Neural progenitor cell (in vitro differentiated cells): Measurements from ENCODE around the gene LZTS2. TPM values are rescaled to one million over a fixed set of nuclear protein-coding genes. Genes with fewer than 3 reads are reported as not detected.

Source experiments
- DNase-seq: peaks from one replicate; pipeline ENCODE4 v3.0.0-alpha.2; 2016; ENCODE audit warnings: low spot score
- H2AFZ ChIP-seq: fragments of 200-600 bp; sonication (generic); replicated peaks from 2 replicates; pipeline ENCODE4 v1.6.1; 2016; ENCODE audit warnings: antibody characterized with exemption
- H3F3A ChIP-seq: fragments of 200-600 bp; sonication (generic); 2 replicates; pipeline ENCODE4 v1.6.1; 2016; ENCODE audit warnings: antibody characterized with exemption, low read depth
- H3K27ac ChIP-seq: fragments of 200-600 bp; sonication (generic); 2 replicates; pipeline ENCODE4 v1.5.1; 2016; ENCODE audit warnings: mild to moderate bottlenecking
- H3K27me3 ChIP-seq: fragments of 200-600 bp; sonication (generic); 2 replicates; pipeline ENCODE4 v1.6.1; 2016; ENCODE audit warnings: mild to moderate bottlenecking, moderate library complexity
- H3K36me3 ChIP-seq: fragments of 200-600 bp; sonication (generic); 2 replicates; pipeline ENCODE4 v1.5.1; 2016
- H3K4me1 ChIP-seq: fragments of 200-600 bp; sonication (generic); 2 replicates; pipeline ENCODE4 v1.6.1; 2016; ENCODE audit warnings: mixed run types
- H3K4me2 ChIP-seq: fragments of 200-600 bp; sonication (generic); 2 replicates; pipeline ENCODE4 v1.6.1; 2016
- H3K4me3 ChIP-seq: fragments of 200-600 bp; sonication (generic); 2 replicates; pipeline ENCODE4 v1.5.1; 2016
- H3K79me2 ChIP-seq: fragments of 200-600 bp; sonication (generic); 2 replicates; pipeline ENCODE4 v1.6.1; 2016; ENCODE audit warnings: low read depth
- H3K9ac ChIP-seq: fragments of 200-600 bp; sonication (generic); 2 replicates; pipeline ENCODE4 v1.6.1; 2016
- H3K9me3 ChIP-seq: fragments of 200-600 bp; sonication (generic); 2 replicates; pipeline ENCODE4 v1.5.1; 2016; ENCODE audit warnings: low read depth
- H4K20me1 ChIP-seq: fragments of 200-600 bp; sonication (generic); 2 replicates; pipeline ENCODE4 v1.6.1; 2016; ENCODE audit warnings: low read depth
- H3K27ac Mint-ChIP-seq: 3 replicates; pipeline ENCODE4 v1.8.0; 2021; ENCODE audit warnings: mixed read lengths
- H3K27me3 Mint-ChIP-seq: 2 replicates; pipeline ENCODE4 v1.8.0; 2022; ENCODE audit warnings: low read depth, mild to moderate bottlenecking, inconsistent platforms, moderate library complexity, mixed read lengths; ENCODE audit not compliant: insufficient read depth
- H3K36me3 Mint-ChIP-seq: 3 replicates; pipeline ENCODE4 v1.8.0; 2021; ENCODE audit warnings: mixed read lengths
- H3K4me1 Mint-ChIP-seq: 3 replicates; pipeline ENCODE4 v1.8.0; 2021; ENCODE audit warnings: mixed read lengths
- H3K4me3 Mint-ChIP-seq: 3 replicates; pipeline ENCODE4 v1.8.0; 2021; ENCODE audit warnings: mild to moderate bottlenecking, moderate library complexity, mixed read lengths
- H3K9me3 Mint-ChIP-seq: 3 replicates; pipeline ENCODE4 v1.8.0; 2020; ENCODE audit warnings: mixed read lengths
- CTCF ChIP-seq: fragments of 200-600 bp; sonication (generic); IDR thresholded peaks from 2 replicates; pipeline ENCODE4 v1.5.1; 2017; ENCODE audit warnings: antibody characterized with exemption, mild to moderate bottlenecking
- EZH2 ChIP-seq: fragments of 200-600 bp; sonication (generic); IDR thresholded peaks from 2 replicates; pipeline ENCODE4 v1.6.1; 2017; ENCODE audit warnings: antibody characterized with exemption, mild to moderate bottlenecking, moderate library complexity
- EZH2phosphoT487 ChIP-seq: fragments of 200-600 bp; sonication (generic); IDR thresholded peaks from 2 replicates; pipeline ENCODE4 v1.6.1; 2017; ENCODE audit warnings: antibody characterized with exemption
- total RNA-seq: library from RNA; depleted of rRNA; stranded (reverse); fragments of >200 nt; gene quantifications from 2 replicates; pipeline ENCODE4 v1.2.3, GENCODE V29; 2015; ENCODE audit warnings: low replicate concordance

Gene LZTS2
- total RNA-seq, 1 donor from 2014 or later: 34.7 TPM

- no peak overlapping the region for H3K4me2 ChIP-seq
- H3K36me3 Mint-ChIP-seq: peaks cover 20% of the 10 kb centered on the region
- no peaks in the 10 kb centered on the region for H4K20me1 ChIP-seq
- H3K4me3 Mint-ChIP-seq: no peak overlapping the region
- no peaks in the 10 kb centered on the region for H3K4me1 ChIP-seq
- no peak overlapping the region for H2AFZ ChIP-seq
- no peaks in the 10 kb centered on the region for H3K27me3 ChIP-seq
- H3K27ac ChIP-seq: no peak overlapping the region
- peaks cover 4% of the 10 kb centered on the region for H3K4me1 Mint-ChIP-seq
- H3F3A ChIP-seq: no peaks in the 10 kb centered on the region
- TF ChIP-seq CTCF: no peak
- no peak for TF ChIP-seq EZH2
- no peak for TF ChIP-seq EZH2phosphoT487
- no peaks in the 10 kb centered on the region for H3K9me3 ChIP-seq
- no peak overlapping the region for H3K27ac Mint-ChIP-seq
- no peaks in the 10 kb centered on the region for H3K36me3 ChIP-seq
- peaks cover 10% of the 10 kb centered on the region for H3K27me3 Mint-ChIP-seq
- no peak overlapping the region for H3K9ac ChIP-seq
- no peak for DNase-seq
- H3K79me2 ChIP-seq: no peaks in the 10 kb centered on the region
- H3K4me3 ChIP-seq: no peak overlapping the region
- H3K9me3 Mint-ChIP-seq: no peaks in the 10 kb centered on the region
These were observed 19.8 kb upstream of the LZTS2 start for GRCh38 chr10:100979791-100980272.

GRCh38 chr10:100980311-100980710 lies 19.3 kb upstream of the LZTS2 start:
- no peaks in the 10 kb centered on the region for H4K20me1 ChIP-seq
- H3K9me3 ChIP-seq: no peaks in the 10 kb centered on the region
- H3K27me3 ChIP-seq: no peaks in the 10 kb centered on the region
- H3F3A ChIP-seq: no peaks in the 10 kb centered on the region
- no peak for DNase-seq
- no peak overlapping the region for H3K4me2 ChIP-seq
- peaks cover 4% of the 10 kb centered on the region for H3K4me1 Mint-ChIP-seq
- no peak overlapping the region for H3K4me3 ChIP-seq
- no peaks in the 10 kb centered on the region for H3K9me3 Mint-ChIP-seq
- no peak overlapping the region for H3K27ac Mint-ChIP-seq
- no peak overlapping the region for H3K4me3 Mint-ChIP-seq
- no peak overlapping the region for H3K27ac ChIP-seq
- H3K36me3 Mint-ChIP-seq: peaks cover 20% of the 10 kb centered on the region
- no peaks in the 10 kb centered on the region for H3K4me1 ChIP-seq
- no peak for TF ChIP-seq EZH2phosphoT487
- TF ChIP-seq CTCF: no peak
- TF ChIP-seq EZH2: no peak
- no peak overlapping the region for H3K9ac ChIP-seq
- H3K36me3 ChIP-seq: no peaks in the 10 kb centered on the region
- no peak overlapping the region for H2AFZ ChIP-seq
- peaks cover 10% of the 10 kb centered on the region for H3K27me3 Mint-ChIP-seq
- H3K79me2 ChIP-seq: no peaks in the 10 kb centered on the region

GRCh38 chr10:100980711-100981110 lies 18.9 kb upstream of the LZTS2 start:
- no peak overlapping the region for H3K4me3 ChIP-seq
- Mint-ChIP-seq H3K27me3 (peaks cover 10% of the 10 kb centered on the region), H3K4me1 (peaks cover 4% of the 10 kb centered on the region), H3K4me3 (no peak overlapping the region), H3K36me3 (peaks cover 20% of the 10 kb centered on the region), H3K27ac (no peak overlapping the region), H3K9me3 (no peaks in the 10 kb centered on the region)
- H3K27me3 ChIP-seq: no peaks in the 10 kb centered on the region
- H2AFZ ChIP-seq: no peak overlapping the region
- no peaks in the 10 kb centered on the region for H4K20me1 ChIP-seq
- H3K9me3 ChIP-seq: no peaks in the 10 kb centered on the region
- H3K4me1 ChIP-seq: no peaks in the 10 kb centered on the region
- no peak for DNase-seq
- H3K4me2 ChIP-seq: no peak overlapping the region
- no peak overlapping the region for H3K27ac ChIP-seq
- no peak for TF ChIP-seq CTCF
- TF ChIP-seq EZH2phosphoT487: no peak
- TF ChIP-seq EZH2: no peak
- H3K36me3 ChIP-seq: no peaks in the 10 kb centered on the region
- no peak overlapping the region for H3K9ac ChIP-seq
- no peaks in the 10 kb centered on the region for H3F3A ChIP-seq
- peaks cover 2% of the 10 kb centered on the region for H3K79me2 ChIP-seq
